ENCODE measurements around the gene PPFIA2.

- TF ChIP-seq REST (IDR thresholded peaks at IDR 0.05; ENCODE audit: insufficient read depth in 1 of 2, low read depth in 2 of 2, low read length in 2 of 2) (no peak), POLR2AphosphoS5 (IDR thresholded peaks at IDR 0.05; ENCODE audit: low read depth, low read length) (no peak), FOXP2 (optimal IDR thresholded peaks at IDR 0.05; ENCODE audit: borderline replicate concordance, extremely low read depth, extremely low read length, insufficient read depth) (no peak)
These were observed 132.7 kb downstream of the PPFIA2 start for GRCh38 chr12:81626406-81626805.
